ENCODE results near the gene LRCH1.
"Not testable (repeated sequence)": the region's sequence is repeated elsewhere in the genome, so short reads cannot be mapped to it uniquely, and the experiment has no call there.

LRCH1 gene

GRCh38 chr13:46753137-46753536, 200.2 kb downstream of the LRCH1 start:
- DNase-seq (ENCODE audit: low spot score) = no peak

GRCh38 chr13:46753917-46754316, 200.9 kb downstream of the LRCH1 start:
- DNase-seq (ENCODE audit: low spot score) = no peak

- DNase-seq (ENCODE audit: low spot score) = no peak
These were observed 201.8 kb downstream of the LRCH1 start for GRCh38 chr13:46754812-46755211.

GRCh38 chr13:46755508-46755907, 202.5 kb downstream of the LRCH1 start:
- DNase-seq (ENCODE audit: low spot score) = not testable (repeated sequence)

GRCh38 chr13:46756977-46757376, 204.0 kb downstream of the LRCH1 start:
- no peak for DNase-seq (ENCODE audit: low spot score)

GRCh38 chr13:46757640-46758039, 204.7 kb downstream of the LRCH1 start:
- DNase-seq (ENCODE audit: low spot score) = no peak

- no peak for DNase-seq (ENCODE audit: low spot score)
These were observed 206.9 kb downstream of the LRCH1 start for GRCh38 chr13:46759846-46760245.

- no peak for DNase-seq (ENCODE audit: low spot score)
These were observed 208.2 kb downstream of the LRCH1 start for GRCh38 chr13:46761174-46761573.

- DNase-seq (ENCODE audit: low spot score) = no peak
These were observed 208.9 kb downstream of the LRCH1 start for GRCh38 chr13:46761866-46762265.

GRCh38 chr13:46769925-46770324, 217.0 kb downstream of the LRCH1 start:
- not testable (repeated sequence) for DNase-seq (ENCODE audit: low spot score)

GRCh38 chr13:46771693-46772092, 218.7 kb downstream of the LRCH1 start:
- DNase-seq (ENCODE audit: low spot score) = no peak

GRCh38 chr13:46773541-46773940, 220.6 kb downstream of the LRCH1 start:
- DNase-seq (ENCODE audit: low spot score) = no peak

- DNase-seq (ENCODE audit: low spot score) = no peak
These were observed 222.6 kb downstream of the LRCH1 start for GRCh38 chr13:46775385-46776107.

- no peak for DNase-seq (ENCODE audit: low spot score)
These were observed 225.1 kb downstream of the LRCH1 start for GRCh38 chr13:46778095-46778494.

GRCh38 chr13:46778890-46779289, 225.9 kb downstream of the LRCH1 start:
- no peak for DNase-seq (ENCODE audit: low spot score)

- DNase-seq (ENCODE audit: low spot score) = no peak
These were observed 229.1 kb downstream of the LRCH1 start for GRCh38 chr13:46782066-46782465.

GRCh38 chr13:46782691-46783090, 229.7 kb downstream of the LRCH1 start:
- DNase-seq (ENCODE audit: low spot score) = no peak

GRCh38 chr13:46783504-46783903, 230.5 kb downstream of the LRCH1 start:
- DNase-seq (ENCODE audit: low spot score) = no peak

GRCh38 chr13:46795321-46795720, 242.4 kb downstream of the LRCH1 start:
- DNase-seq (ENCODE audit: low spot score) = no peak

- no peak for DNase-seq (ENCODE audit: low spot score)
These were observed 243.2 kb downstream of the LRCH1 start for GRCh38 chr13:46796129-46796514.

GRCh38 chr13:46796515-46797474, 243.8 kb downstream of the LRCH1 start, which contains the start of gene ESD:
Gene ESD, minus strand, starts transcription at chr13:46797161. Its CDS starts 5,748 bp downstream, at chr13:46791413.
- peak; percentile 90 for DNase-seq (ENCODE audit: low spot score)

GRCh38 chr13:46797501-46798237, 244.7 kb downstream of the LRCH1 start:
- DNase-seq (ENCODE audit: low spot score) = no peak

All from putamen (tissue), 1 donor.